Measurements from ENCODE around the gene RECQL.

- no peak for TF ChIP-seq CTCF (conservative IDR thresholded peaks at IDR 0.05 in 1 of 2, IDR thresholded peaks at IDR 0.05 in 1 of 2; ENCODE audit: low read depth in 1 of 2, low read length in 2 of 2)
- TF ChIP-seq EZH2 (IDR thresholded peaks at IDR 0.05; ENCODE audit: low read length, missing control alignments), result no peak
Measured at GRCh38 chr12:21526053-21526452, 24.6 kb upstream of the RECQL start, which contains the start of gene SPX.

All from fibroblast of lung (primary cell).